Activated naive CD4-positive, alpha-beta T cell treated with anti-CD3 and anti-CD28 coated beads, Interleukin-2, amount 50 U/mL, for 72 hours (primary cell): ENCODE measurements around the gene G0S2. TPM values are rescaled to one million over a fixed set of nuclear protein-coding genes. Genes with fewer than 3 reads are reported as not detected.
"Not testable (repeated sequence)": the region's sequence is repeated elsewhere in the genome, so short reads cannot be mapped to it uniquely, and the experiment has no call there.

Experiments
- ATAC-seq, 2 donors: fragments of 150-1000 bp; cut with Tn5 transposase; 2 replicates each; pipeline ENCODE4 v1.10.0; 2021; ENCODE audit warnings: mild to moderate bottlenecking in 2 of 2, moderate library complexity in 2 of 2
- DNase-seq, 2 donors: peaks; one replicate each; pipeline ENCODE4 v3.0.0; 2021 to 2022; ENCODE audit warnings: low spot score in 2 of 2
- H3K27ac Mint-ChIP-seq, 2 donors: one replicate each; pipeline ENCODE4 v1.8.0; 2022; ENCODE audit warnings: mild to moderate bottlenecking in 2 of 2, mixed read lengths in 2 of 2
- H3K36me3 Mint-ChIP-seq, 2 donors: one replicate each; pipeline ENCODE4 v1.8.0; 2022; ENCODE audit warnings: mixed read lengths in 2 of 2
- H3K9me3 Mint-ChIP-seq, 2 donors: one replicate each; pipeline ENCODE4 v1.8.0; 2022; ENCODE audit warnings: mixed read lengths in 2 of 2
- total RNA-seq, 2 donors: library from RNA; stranded (reverse); gene quantifications; one replicate each; pipeline ENCODE4 v1.2.3, GENCODE V29; 2022

Gene G0S2
- total RNA-seq, 2 donors from 2014 or later = 1.4 to 40.7 TPM

DNA sequence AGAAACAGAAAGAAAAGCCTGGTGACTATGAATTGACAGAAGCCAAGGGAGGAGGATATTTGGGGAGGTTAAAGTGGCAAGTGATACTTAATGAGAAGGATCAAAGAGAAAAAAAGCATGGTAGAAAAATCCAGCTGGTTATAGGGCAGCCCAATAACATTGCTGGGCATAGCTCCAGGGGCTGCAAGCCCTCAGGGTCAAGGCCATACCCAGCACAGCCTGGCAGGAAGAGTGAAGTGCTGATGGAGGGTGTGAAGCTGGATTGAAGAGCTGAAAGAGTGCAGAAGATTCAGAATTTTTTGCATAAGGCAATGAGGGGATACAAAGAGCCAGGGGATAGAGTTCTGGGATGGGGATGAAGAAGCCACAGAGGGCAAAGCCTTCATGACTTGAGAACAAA lies 21.5 kb downstream of the G0S2 start:
- peaks cover 0 to 18% of the 10 kb centered on the region in 2 donors for H3K9me3 Mint-ChIP-seq
- H3K27ac Mint-ChIP-seq = peak overlapping the region in 1 of 2 donors; percentile 1
- DNase-seq = no peak
- H3K36me3 Mint-ChIP-seq = peaks cover 0 to 25% of the 10 kb centered on the region in 2 donors
- no peak for ATAC-seq

DNA sequence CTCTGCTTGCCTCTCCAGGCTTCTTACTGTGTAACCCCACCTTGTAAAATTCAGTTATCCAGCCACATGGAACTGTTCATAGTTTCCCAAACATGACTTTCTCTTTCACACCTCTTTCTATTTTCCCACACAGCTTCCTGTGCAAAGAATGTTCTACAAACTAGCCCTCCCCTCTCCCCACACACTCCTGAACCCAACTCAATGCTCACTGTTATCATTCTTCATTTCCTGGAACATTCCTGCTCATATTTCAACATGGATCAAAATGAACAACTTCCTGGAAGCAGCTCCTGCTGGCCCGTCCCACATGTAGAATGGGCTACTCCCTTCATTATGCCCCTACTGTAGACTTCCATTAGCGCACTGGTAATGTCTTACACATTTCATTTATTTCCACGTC lies 21.9 kb downstream of the G0S2 start:
- Mint-ChIP-seq H3K27ac (peak overlapping the region in 1 of 2 donors; percentile 1), H3K9me3 (peaks cover 0 to 20% of the 10 kb centered on the region in 2 donors), H3K36me3 (peaks cover 0 to 29% of the 10 kb centered on the region in 2 donors)
- ATAC-seq = peak in 1 of 2 donors; percentile 38
- DNase-seq = no peak

DNA sequence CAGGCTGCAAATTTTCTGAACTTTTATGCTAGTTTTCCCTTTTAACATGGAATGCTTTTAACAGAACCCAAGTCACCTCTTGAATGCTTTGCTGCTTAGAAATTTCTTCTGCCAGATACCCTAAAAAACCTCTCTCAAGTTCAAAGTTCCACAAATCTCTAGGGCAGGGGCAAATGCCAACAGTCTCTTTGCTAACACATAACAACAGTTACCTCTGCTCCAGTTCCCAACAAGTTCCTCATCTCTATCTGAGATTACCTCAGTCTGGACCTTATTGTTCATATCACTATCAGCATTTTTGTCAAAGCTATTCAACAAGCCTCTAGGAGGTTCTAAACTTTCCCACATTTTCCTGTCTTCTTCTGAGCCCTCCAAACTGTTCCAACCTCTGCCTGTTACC lies 25.5 kb downstream of the G0S2 start:
- peaks cover 0 to 24% of the 10 kb centered on the region in 2 donors for H3K9me3 Mint-ChIP-seq
- not testable (repeated sequence) for DNase-seq, H3K27ac Mint-ChIP-seq, ATAC-seq
- peaks cover 0 to 43% of the 10 kb centered on the region in 2 donors for H3K36me3 Mint-ChIP-seq

DNA sequence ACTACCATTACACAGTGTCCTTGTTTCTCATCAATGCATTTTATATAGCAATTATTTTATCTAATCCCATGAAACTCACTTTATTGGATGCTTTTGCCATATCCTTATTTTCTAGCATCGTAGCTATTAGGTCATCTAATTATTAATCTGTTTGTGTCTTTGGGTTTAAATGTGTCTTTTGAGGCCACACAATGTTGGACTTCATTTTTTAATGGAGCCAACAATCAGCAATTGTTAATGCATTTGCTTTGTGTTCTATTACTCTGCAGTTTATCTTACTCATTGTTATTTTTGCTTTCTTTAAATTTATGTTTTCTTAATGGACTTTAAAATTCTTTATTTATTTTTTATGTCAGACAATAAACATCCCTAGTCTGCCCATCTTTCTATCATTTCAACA lies 27.6 kb downstream of the G0S2 start:
- DNase-seq (no peak), ATAC-seq (no peak)
- Mint-ChIP-seq H3K9me3 (peaks cover 0 to 24% of the 10 kb centered on the region in 2 donors), H3K27ac (no peak overlapping the region), H3K36me3 (peaks cover 0 to 43% of the 10 kb centered on the region in 2 donors)

DNA sequence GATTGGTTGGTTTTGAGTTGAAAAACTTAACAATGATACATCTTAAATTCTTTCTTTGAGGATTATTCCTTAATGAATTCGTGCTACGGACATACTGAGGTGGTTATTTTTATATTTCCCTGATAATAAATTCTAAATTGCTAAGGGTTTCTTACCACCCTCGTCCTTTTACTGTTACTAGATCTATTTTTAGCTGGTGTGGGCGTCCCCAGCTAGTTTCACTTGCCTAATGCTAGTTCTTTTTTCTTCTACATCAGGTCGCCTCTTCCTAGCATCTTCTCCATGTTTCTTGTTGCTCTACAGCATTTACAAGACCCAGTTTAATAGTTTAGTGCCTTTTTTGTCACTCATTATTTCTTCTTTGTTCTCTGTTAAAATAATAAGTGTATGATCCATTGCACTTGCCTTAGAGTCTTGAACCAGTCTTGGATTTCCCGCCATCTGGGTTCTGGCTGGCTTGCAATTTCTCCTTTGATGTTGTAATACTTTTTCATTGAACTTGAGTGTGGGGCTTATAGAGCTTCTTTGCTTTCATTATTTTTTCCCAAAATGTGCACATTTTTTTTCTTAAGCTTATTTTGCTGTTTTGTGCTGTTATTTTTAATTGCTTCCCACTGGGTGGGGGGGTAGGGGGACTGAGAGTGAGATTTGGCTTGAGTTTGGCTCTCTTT lies 28.8 kb downstream of the G0S2 start:
- peaks cover 0 to 19% of the 10 kb centered on the region in 2 donors for H3K9me3 Mint-ChIP-seq
- H3K27ac Mint-ChIP-seq = peak overlapping the region in 1 of 2 donors; percentile 53
- no peak for ATAC-seq
- no peak for DNase-seq
- peaks cover 0 to 37% of the 10 kb centered on the region in 2 donors for H3K36me3 Mint-ChIP-seq

DNA sequence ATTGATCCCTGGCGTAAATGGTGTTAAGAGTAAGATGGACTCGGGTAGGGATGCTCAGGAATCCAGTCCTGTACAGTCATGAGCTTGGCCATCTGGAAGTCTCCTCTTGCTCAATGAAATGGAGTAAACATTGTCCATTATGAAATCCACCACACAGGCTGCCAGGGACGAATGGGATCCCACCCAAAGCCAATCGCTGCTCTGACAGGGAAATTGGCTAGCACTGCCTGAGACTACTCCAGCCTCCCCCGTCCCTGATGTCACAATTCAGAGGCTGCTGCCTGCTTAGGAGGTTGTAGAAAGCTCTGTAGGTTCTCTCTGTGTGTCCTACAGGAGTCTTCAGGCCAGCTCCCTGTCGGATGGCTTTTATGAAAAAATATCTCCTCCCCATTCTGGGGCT lies 29.4 kb downstream of the G0S2 start, which contains the start of gene HSD11B1:
Gene HSD11B1 (plus strand): TSS at position 263 of the 400 bp plus-strand sequence. CDS start 97 bp downstream, at position 360.
- ATAC-seq (no peak), DNase-seq (no peak)
- Mint-ChIP-seq H3K27ac (peak within 1 kb of the TSS; percentile 21 to 78), H3K36me3 (peaks cover 0 to 31% of the 10 kb centered on the region in 2 donors), H3K9me3 (peaks cover 0 to 15% of the 10 kb centered on the region in 2 donors)

DNA sequence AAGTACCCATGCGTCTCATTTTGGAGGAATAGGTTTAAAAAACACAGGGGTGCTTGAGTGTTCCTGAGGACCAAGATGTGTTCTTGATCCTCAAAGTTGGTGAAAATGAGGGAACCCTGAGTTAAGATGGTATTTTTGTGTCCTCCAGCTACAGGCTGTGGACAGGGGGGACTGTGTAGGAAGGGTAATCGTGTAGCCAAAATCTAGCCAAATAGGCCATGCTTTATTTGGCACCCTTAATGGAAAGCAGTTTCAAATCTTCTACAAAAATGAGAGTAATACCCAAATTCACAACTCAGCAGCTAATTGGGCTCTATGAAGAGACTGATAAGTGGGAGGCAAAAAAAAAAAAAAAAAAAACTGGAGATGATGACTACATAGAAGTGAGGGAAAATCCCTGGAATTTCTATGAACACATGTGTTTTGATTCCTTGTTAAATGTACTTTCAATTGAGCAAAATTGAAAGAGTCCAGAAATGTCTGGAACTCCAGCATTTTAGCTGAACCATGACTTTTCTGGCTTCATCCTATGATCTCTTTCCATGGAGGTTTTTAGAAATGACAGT lies 29.9 kb downstream of the G0S2 start:
- H3K36me3 Mint-ChIP-seq = peaks cover 0 to 30% of the 10 kb centered on the region in 2 donors
- no peak for ATAC-seq
- no peak for DNase-seq
- H3K27ac Mint-ChIP-seq = peak overlapping the region in 1 of 2 donors; percentile 21
- peaks cover 0 to 15% of the 10 kb centered on the region in 2 donors for H3K9me3 Mint-ChIP-seq

DNA sequence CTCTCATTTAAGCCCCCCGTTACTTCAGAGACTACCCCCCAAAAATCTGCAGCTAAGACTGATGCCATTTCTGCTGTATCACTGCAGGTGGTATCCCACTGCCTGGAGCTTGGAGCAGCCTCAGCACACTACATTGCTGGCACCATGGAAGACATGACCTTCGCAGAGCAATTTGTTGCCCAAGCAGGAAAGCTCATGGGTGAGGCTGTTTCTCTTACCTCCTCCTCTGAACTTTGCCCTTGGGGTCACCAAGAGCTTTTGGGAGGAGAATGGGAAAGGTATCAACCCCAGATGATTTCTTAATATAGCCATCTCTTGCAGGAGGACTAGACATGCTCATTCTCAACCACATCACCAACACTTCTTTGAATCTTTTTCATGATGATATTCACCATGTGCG lies 31.4 kb downstream of the G0S2 start:
- Mint-ChIP-seq H3K27ac (peak overlapping the region in 1 of 2 donors; percentile 31), H3K9me3 (peaks cover 0 to 7% of the 10 kb centered on the region in 2 donors), H3K36me3 (peaks cover 0 to 18% of the 10 kb centered on the region in 2 donors)

DNA sequence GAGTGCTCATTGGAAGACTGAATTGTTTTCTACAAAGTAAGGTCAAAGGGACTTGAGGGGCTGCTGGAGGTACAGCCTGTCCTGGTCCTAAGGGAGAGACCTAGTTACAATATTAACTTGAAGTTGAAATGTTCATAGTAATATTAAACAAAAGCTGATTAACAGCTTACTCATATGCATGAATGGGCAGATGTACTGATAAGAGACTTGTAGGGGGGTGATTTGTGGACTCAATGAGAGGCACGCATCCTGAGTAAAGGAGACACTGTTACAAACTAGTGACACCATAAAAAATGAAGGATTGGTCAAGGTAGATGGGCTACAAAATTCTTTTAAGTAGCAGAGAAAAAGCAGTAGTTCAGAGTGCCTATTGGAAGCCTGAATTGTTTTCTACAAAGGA lies 32.1 kb downstream of the G0S2 start:
- Mint-ChIP-seq H3K9me3 (peaks cover 0 to 4% of the 10 kb centered on the region in 2 donors), H3K27ac (peak overlapping the region in 1 of 2 donors; percentile 31), H3K36me3 (peaks cover 0 to 14% of the 10 kb centered on the region in 2 donors)
- ATAC-seq (no peak), DNase-seq (no peak)

More for the DNA sequence above, 31.4 kb downstream of the G0S2 start:
- DNase-seq (no peak), ATAC-seq (no peak)

DNA sequence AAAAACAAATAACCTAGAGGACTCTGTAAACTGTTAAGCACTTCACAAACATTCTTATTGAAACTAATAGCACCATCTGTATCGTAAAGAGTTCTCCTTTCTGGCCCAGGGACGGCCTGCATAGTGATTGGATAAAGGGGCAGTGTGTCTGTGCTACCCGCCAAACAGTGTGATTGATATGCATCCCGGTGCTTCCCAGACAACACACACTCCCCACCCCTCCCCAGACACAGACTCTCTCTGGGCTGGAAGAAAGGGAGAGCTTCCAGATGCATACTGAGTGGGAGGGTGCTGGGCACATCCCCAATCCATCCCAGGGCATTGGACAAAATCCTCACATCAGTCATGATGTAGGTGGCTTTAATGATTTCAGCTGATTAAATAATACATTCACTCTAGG lies 33.1 kb downstream of the G0S2 start:
- DNase-seq = no peak
- H3K36me3 Mint-ChIP-seq = peaks cover 0 to 14% of the 10 kb centered on the region in 2 donors
- ATAC-seq = no peak
- H3K9me3 Mint-ChIP-seq = peaks cover 0 to 4% of the 10 kb centered on the region in 2 donors
- no peak overlapping the region for H3K27ac Mint-ChIP-seq

DNA sequence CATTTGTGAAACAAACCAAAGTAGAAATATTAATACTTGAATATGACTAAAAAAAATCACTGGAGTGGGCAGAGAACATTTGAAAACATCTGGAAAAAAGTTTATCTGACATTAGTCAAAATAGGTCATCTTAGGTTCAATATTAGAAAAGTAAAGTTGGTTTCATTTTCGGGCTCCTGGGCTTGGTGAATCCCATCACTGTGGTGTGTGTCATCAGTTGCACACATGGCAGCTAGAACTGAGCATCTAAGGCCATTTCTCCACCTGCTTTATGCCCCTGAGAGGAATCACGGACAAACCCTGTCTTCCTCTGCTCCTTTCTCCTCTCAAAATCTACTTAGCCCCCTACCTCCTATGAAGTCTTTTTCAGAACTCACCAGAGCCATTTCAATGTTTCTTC lies 34.9 kb downstream of the G0S2 start:
- Mint-ChIP-seq H3K27ac (peak overlapping the region; percentile 51 to 55), H3K36me3 (peaks cover 0 to 1% of the 10 kb centered on the region in 2 donors), H3K9me3 (peaks cover 0 to 4% of the 10 kb centered on the region in 2 donors)
- ATAC-seq (peak; percentile 62 to 81), DNase-seq (no peak)

DNA sequence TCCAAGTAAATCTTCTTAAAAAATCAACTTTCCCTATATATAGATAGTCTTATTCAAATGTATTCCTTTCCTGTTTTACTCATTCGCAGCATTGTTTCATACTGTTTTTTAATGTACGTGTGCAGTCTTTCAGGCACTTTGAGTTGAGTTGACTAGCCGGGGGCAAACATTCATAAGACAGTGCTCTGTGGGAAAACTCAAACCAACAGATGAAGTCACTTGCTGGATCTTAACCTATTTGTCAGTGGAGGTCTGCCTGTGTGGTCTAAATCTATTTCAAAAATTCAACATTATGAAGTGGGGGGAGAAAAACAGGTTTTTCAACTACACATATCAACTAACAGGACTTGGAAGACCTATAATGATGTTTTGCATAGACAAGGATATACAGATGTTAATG lies 35.6 kb downstream of the G0S2 start:
- Mint-ChIP-seq H3K27ac (peak overlapping the region in 1 of 2 donors; percentile 55), H3K36me3 (peaks cover 7% of the 10 kb centered on the region in 2 donors), H3K9me3 (no peaks in the 10 kb centered on the region)

DNA sequence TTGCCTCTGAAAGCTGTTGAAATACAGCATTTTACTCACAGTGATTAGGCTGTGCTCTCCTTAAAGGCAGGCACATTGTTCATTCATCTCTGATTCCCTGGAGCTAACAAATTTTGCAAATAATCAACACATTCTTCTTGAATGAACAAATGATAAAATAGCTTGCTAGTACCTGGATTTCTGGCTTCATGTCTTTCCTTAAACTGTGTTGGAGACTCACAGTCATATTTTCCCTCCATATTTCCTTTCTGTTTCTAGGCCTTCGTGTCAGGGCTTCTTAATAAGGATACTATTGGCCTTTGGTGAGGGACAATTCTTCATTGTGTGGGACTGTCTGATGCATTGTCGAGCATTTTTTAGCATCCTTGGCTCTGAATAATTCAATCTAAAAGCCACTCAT lies 39.1 kb downstream of the G0S2 start:
- H3K27ac Mint-ChIP-seq = peak overlapping the region; percentile 52 to 81
- DNase-seq (no peak), ATAC-seq (peak; percentile 4 to 39)
- peaks cover 0 to 9% of the 10 kb centered on the region in 2 donors for H3K9me3 Mint-ChIP-seq
- H3K36me3 Mint-ChIP-seq = peaks cover 9 to 21% of the 10 kb centered on the region in 2 donors

More for the DNA sequence above, 35.6 kb downstream of the G0S2 start:
- peak; percentile 33 to 46 for ATAC-seq
- no peak for DNase-seq

DNA sequence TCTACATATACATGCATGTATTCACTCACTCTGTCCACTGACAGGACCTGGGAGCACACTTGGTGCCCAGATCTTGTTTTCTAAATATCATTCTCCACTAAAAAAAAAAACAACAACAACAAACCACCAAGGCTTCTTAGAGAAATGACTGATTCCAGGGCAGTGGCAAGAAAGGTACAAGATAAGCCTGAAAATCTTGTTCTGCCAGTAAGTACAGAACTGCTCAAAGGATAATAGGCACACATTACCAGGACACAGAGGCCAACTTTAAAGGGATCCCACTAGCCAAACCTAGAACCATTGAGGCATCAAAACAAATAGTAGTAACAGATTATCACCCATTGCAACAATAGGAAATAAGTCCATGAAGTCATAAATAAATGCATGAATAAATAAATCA lies 40.1 kb downstream of the G0S2 start:
- no peak for ATAC-seq
- Mint-ChIP-seq H3K27ac (peak overlapping the region in 1 of 2 donors; percentile 52), H3K9me3 (peaks cover 0 to 11% of the 10 kb centered on the region in 2 donors), H3K36me3 (peaks cover 9 to 24% of the 10 kb centered on the region in 2 donors)
- no peak for DNase-seq

DNA sequence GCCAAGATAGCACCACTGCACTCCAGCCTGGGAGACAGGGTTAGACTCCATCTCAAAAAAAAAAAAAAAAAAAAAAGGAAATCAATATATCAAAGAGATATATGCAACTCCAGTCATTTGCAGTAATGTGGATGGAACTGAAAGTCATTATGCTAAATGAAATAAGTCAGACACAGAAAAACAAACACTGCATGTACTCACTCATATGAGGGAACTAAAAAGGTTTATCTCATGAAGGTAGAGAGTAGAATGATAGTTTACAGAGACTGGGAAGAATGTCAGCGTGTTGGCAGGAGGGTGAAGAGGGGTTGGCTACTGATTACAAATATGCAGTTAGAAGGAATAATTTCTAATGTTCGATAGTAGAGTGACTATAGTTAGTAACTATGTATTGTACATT lies 42.6 kb downstream of the G0S2 start:
- Mint-ChIP-seq H3K9me3 (peaks cover 0 to 11% of the 10 kb centered on the region in 2 donors), H3K36me3 (peaks cover 9 to 30% of the 10 kb centered on the region in 2 donors), H3K27ac (peak overlapping the region in 1 of 2 donors; percentile 15)
- no peak for DNase-seq
- peak; percentile 34 to 89 for ATAC-seq

DNA sequence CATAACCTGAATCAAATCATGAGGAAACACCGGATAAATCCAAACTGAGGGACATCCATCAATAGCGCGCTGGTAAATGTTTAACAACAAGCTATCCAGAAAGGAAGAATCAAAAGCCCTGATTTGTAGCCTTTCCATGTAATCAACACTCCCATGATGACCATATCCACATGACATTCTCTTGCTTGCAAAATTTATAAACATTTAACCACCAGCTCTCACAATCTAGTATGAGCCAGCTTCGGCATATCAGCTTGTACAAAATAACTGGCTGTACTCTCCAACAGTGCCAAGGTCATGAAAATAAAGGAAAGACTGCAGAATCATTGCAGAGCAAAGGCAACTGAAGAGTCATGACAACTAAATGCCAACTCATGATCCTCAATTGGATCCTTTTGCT lies 45.1 kb downstream of the G0S2 start:
- Mint-ChIP-seq H3K27ac (no peak overlapping the region), H3K9me3 (peaks cover 0 to 11% of the 10 kb centered on the region in 2 donors), H3K36me3 (peaks cover 12 to 28% of the 10 kb centered on the region in 2 donors)
- DNase-seq = no peak
- ATAC-seq = no peak

DNA sequence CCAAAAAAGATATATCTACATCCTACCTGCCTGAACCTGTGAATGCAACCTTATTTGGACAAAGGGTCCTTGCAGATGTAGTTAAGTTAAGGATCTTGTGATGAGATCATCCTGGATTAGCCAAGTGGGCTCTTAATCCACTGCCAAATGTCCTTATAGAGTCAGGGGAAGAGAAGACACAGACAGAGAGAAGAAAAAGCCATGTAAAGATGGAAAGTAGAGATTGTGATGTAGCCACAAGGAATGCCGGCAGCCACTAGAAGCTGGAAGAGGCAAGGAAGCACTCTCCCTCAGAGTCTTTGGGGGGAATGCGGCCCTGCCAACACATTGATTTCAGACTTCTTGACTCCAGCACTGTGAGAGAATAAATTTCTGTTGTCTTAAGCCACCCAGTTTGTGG lies 45.6 kb downstream of the G0S2 start:
- H3K27ac Mint-ChIP-seq = no peak overlapping the region
- H3K9me3 Mint-ChIP-seq = peaks cover 0 to 11% of the 10 kb centered on the region in 2 donors
- DNase-seq (no peak), ATAC-seq (no peak)
- peaks cover 7 to 23% of the 10 kb centered on the region in 2 donors for H3K36me3 Mint-ChIP-seq
